ENCODE measurements around the gene ANK3. TPM values are rescaled to one million over a fixed set of nuclear protein-coding genes. Genes with fewer than 3 reads are reported as not detected.

ANK3 gene
- total RNA-seq, 2 donors from 2014 or later = 55.4 to 126 TPM

DNA sequence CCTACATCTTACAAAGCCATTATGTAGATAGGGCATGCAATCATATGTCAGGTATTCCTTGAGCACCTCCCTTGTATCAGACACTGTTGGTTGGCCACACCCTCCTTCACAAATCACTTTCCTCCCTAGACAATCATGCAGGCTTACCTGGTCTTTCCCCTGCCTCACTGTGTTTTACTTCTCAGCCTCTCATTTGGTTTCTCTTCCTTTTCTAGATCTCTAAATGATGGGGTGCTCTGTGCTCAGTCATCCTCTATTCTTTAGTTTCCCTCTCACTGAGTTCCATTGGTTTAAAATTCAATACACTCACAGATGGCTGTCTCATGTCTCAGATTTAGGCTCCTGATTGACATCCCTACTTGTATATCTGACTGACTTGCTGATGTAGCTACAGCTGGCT lies 31.4 kb downstream of the ANK3 start:
- no peak for TF ChIP-seq CTCF (IDR thresholded peaks at IDR 0.05)
- Histone ChIP-seq H3K4me3 (no peak overlapping the region), H3K27ac (no peak overlapping the region), H3K4me1 (ENCODE audit: control insufficient read depth in 1 of 2, low read depth in 2 of 2) (peaks cover 0 to 10% of the 10 kb centered on the region in 2 donors), H3K36me3 (no peaks in the 10 kb centered on the region), H3K27me3 (replicated peaks; ENCODE audit: insufficient read depth) (no peaks in the 10 kb centered on the region), H3K9me3 (no peaks in the 10 kb centered on the region)
- ATAC-seq (ENCODE audit: insufficient number of reproducible peaks, low FRiP score, low read depth) (no peak), DNase-seq (ENCODE audit: low spot score) (no peak)

DNA sequence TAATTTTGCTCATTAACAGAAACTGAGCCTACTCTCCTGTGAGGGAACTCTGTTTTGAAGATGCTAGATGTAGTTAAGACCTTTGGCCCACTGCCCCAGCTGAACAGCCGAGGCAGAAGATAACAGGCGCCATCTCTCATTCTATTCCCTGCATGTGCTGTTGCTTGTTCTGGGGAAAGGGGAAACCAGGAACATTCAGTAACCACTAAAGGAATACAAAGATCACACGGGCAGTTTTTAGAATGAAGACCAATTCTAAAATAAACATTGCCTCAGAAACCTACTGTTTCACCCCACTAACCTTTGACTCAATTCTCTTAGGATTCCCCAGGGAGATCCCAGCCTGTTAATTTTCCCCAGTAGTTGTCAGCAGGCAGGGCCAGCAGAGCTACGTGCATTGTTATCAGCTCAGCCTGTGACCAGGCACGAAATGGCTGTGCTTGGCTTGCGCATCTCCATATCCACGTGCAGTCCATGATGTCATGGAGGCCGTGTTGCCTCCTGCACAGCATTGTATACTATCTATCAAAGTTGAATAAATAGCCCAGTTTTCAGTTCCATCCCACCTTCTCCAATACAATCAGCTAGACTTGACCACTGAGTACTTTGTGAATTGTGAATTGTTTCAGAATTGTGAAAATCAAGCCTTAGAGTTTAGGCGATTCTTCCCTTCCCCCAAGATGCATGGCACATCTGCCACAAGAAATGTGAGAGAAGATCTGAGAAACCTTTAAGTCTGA lies 36.0 kb downstream of the ANK3 start:
- DNase-seq (ENCODE audit: low spot score) = no peak
- no peak for ATAC-seq (ENCODE audit: insufficient number of reproducible peaks, low FRiP score, low read depth)

DNA sequence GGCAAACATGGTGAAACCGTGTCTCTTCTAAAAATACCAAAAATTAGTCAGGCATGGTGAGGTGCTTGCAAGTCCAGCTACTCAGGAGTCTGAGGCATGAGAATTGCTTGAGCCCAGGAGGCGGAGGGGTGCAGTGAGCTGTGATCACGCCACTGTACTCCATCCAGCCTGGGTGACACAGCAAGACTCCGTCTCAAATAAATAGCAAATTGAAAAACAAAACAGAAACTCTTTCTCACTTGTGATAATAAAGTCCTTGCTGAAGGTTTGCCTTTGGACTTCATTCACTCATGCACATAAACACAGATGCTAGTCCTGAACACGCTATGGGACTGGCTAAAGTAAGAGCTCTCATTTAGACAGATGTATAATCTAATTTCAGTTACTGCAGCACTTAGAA lies 37.6 kb downstream of the ANK3 start:
- DNase-seq (ENCODE audit: low spot score) (no peak), ATAC-seq (ENCODE audit: insufficient number of reproducible peaks, low FRiP score, low read depth) (no peak)
- no peak for TF ChIP-seq CTCF (IDR thresholded peaks at IDR 0.05)
- Histone ChIP-seq H3K27ac (no peak overlapping the region), H3K27me3 (replicated peaks; ENCODE audit: insufficient read depth) (no peaks in the 10 kb centered on the region), H3K9me3 (no peaks in the 10 kb centered on the region), H3K4me3 (no peak overlapping the region), H3K36me3 (no peaks in the 10 kb centered on the region), H3K4me1 (ENCODE audit: control insufficient read depth in 1 of 2, low read depth in 2 of 2) (peaks cover 0 to 17% of the 10 kb centered on the region in 2 donors)

More for the DNA sequence above, 36.0 kb downstream of the ANK3 start:
- Histone ChIP-seq H3K27ac (no peak overlapping the region), H3K27me3 (replicated peaks; ENCODE audit: insufficient read depth) (no peaks in the 10 kb centered on the region), H3K36me3 (no peaks in the 10 kb centered on the region), H3K4me1 (ENCODE audit: control insufficient read depth in 1 of 2, low read depth in 2 of 2) (peaks cover 0 to 17% of the 10 kb centered on the region in 2 donors), H3K9me3 (no peaks in the 10 kb centered on the region), H3K4me3 (no peak overlapping the region)
- no peak for TF ChIP-seq CTCF (IDR thresholded peaks at IDR 0.05)

- TF ChIP-seq CTCF (IDR thresholded peaks at IDR 0.05) = no peak
- Histone ChIP-seq H3K27me3 (replicated peaks; ENCODE audit: insufficient read depth) (no peaks in the 10 kb centered on the region), H3K9me3 (no peaks in the 10 kb centered on the region), H3K36me3 (no peaks in the 10 kb centered on the region), H3K4me1 (ENCODE audit: control insufficient read depth in 1 of 2, low read depth in 2 of 2) (peaks cover 0 to 17% of the 10 kb centered on the region in 2 donors), H3K27ac (no peak overlapping the region), H3K4me3 (no peak overlapping the region)
- DNase-seq (ENCODE audit: low spot score) = no peak
- ATAC-seq (ENCODE audit: insufficient number of reproducible peaks, low FRiP score, low read depth) = no peak
Measured at GRCh38 chr10:60351191-60351853, 38.4 kb downstream of the ANK3 start.

GRCh38 chr10:60350400-60350799 lies 39.3 kb downstream of the ANK3 start:
- no peaks in the 10 kb centered on the region for H3K9me3 ChIP-seq
- ATAC-seq (ENCODE audit: insufficient number of reproducible peaks, low FRiP score, low read depth) (no peak), DNase-seq (ENCODE audit: low spot score) (no peak)
- no peak overlapping the region for H3K27ac ChIP-seq
- H3K4me1 ChIP-seq (ENCODE audit: control insufficient read depth in 1 of 2, low read depth in 2 of 2) = peaks cover 0 to 13% of the 10 kb centered on the region in 2 donors
- no peak overlapping the region for H3K4me3 ChIP-seq
- H3K27me3 ChIP-seq (replicated peaks; ENCODE audit: insufficient read depth) = no peaks in the 10 kb centered on the region
- no peak for TF ChIP-seq CTCF (IDR thresholded peaks at IDR 0.05)
- H3K36me3 ChIP-seq = no peaks in the 10 kb centered on the region

Data from thoracic aorta (tissue), 2 donors.